ENCODE measurements around the gene SUGP2. TPM values are rescaled to one million over a fixed set of nuclear protein-coding genes. Genes with fewer than 3 reads are reported as not detected.

SUGP2 gene
- total RNA-seq, 1 donor: 57.4 TPM

DNA sequence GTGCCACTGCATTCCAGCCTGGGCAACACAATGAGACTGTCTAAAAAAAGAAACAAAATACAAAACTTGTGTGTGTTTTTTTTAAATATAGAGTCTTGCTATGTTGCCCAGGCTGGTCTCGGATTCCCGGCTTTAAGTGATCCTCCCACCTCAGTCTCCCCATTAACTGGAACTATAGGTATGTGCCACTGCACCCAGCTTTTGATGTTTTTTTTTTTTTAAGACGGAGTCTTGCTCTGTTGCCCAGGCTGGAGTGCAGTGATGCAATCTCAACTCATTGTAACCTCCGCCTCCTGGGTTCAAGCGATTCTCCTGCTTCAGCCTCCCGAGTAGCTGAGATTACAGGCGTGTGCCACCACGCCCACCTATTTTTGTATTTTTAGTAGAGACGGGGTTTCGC lies 37.0 kb downstream of the SUGP2 start:
- no peak overlapping the region for H3K4me3 ChIP-seq (ENCODE audit: low read depth, low read length)
- no peak for TF ChIP-seq CTCF (IDR thresholded peaks at IDR 0.05; ENCODE audit: insufficient read depth, low read depth, low read length)

GRCh38 chr19:18995804-18996241 lies 37.5 kb downstream of the SUGP2 start:
- peak; percentile 81 for TF ChIP-seq CTCF (IDR thresholded peaks at IDR 0.05; ENCODE audit: insufficient read depth, low read depth, low read length)
- peak; percentile 92 for DNase-seq (ENCODE audit: low read depth)
- H3K4me3 ChIP-seq (ENCODE audit: low read depth, low read length): no peak overlapping the region

More for the DNA sequence above, 37.0 kb downstream of the SUGP2 start:
- no peak for DNase-seq (ENCODE audit: low read depth)

GRCh38 chr19:18993115-18993514 lies 40.2 kb downstream of the SUGP2 start:
- no peak overlapping the region for H3K4me3 ChIP-seq (ENCODE audit: low read depth, low read length)
- DNase-seq (ENCODE audit: low read depth): no peak
- TF ChIP-seq CTCF (IDR thresholded peaks at IDR 0.05; ENCODE audit: insufficient read depth, low read depth, low read length): no peak

GRCh38 chr19:18992696-18993095 lies 40.6 kb downstream of the SUGP2 start:
- H3K4me3 ChIP-seq (ENCODE audit: low read depth, low read length): no peak overlapping the region
- TF ChIP-seq CTCF (IDR thresholded peaks at IDR 0.05; ENCODE audit: insufficient read depth, low read depth, low read length): no peak
- DNase-seq (ENCODE audit: low read depth): no peak

DNA sequence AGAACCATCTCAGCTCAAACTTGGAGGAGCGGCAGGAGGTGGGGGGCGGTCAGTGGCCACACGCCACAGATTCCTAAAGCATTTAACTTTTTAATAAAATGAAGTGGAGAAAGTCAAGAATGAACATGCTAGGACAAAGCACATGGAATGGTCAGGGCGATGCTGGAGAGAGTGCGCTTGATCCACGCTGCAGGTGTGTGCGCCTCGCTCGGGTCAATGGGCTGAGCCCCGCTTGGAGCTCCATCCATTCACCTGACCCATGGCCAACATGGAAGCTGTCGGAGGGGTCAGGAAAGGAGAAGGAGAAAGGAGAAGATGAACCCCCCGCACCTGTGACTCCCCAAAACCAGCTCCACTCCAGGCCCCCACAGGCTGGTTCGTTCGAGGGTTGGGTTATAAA lies 41.8 kb downstream of the SUGP2 start:
- no peak for TF ChIP-seq CTCF (IDR thresholded peaks at IDR 0.05; ENCODE audit: insufficient read depth, low read depth, low read length)
- H3K4me3 ChIP-seq (ENCODE audit: low read depth, low read length): no peak overlapping the region
- no peak for DNase-seq (ENCODE audit: low read depth)

- no peak for DNase-seq (ENCODE audit: low read depth)
- TF ChIP-seq CTCF (IDR thresholded peaks at IDR 0.05; ENCODE audit: insufficient read depth, low read depth, low read length): no peak
- H3K4me3 ChIP-seq (ENCODE audit: low read depth, low read length): no peak overlapping the region
Observed at GRCh38 chr19:18991006-18991405, 42.3 kb downstream of the SUGP2 start.

GRCh38 chr19:18990128-18990708 lies 43.1 kb downstream of the SUGP2 start:
- no peak overlapping the region for H3K4me3 ChIP-seq (ENCODE audit: low read depth, low read length)
- DNase-seq (ENCODE audit: low read depth): no peak
- TF ChIP-seq CTCF (IDR thresholded peaks at IDR 0.05; ENCODE audit: insufficient read depth, low read depth, low read length): no peak
